K562 (cell line): ENCODE results near the gene AMBRA1. TPM values are rescaled to one million over a fixed set of nuclear protein-coding genes. Genes with fewer than 3 reads are reported as not detected.

Source experiments
- ATAC-seq: fragments of 200-7000 bp; cut with Tn5 transposase; 3 replicates; pipeline ENCODE4 v1.9.1; 2020; ENCODE audit warnings: moderate library complexity
- BruUV-seq: library from RNA; stranded (reverse); fragments of 400-500 nt; replicated peaks from 2 replicates; lab custom pipeline; 2021; lab: Mats Ljungman, UMichigan
- CTCF ChIA-PET: fragments of 300-600 bp; formaldehyde crosslinking; extraction: SDS; loops from one replicate; lab custom pipeline; 2021; ENCODE audit warnings: low intra/inter-chr PET ratio; lab: Yijun Ruan, JAX
- POLR2A ChIA-PET: fragments of 300-600, 350-650 bp; sonication (Branson Sonifier 250); formaldehyde crosslinking; extraction: SDS; loops from one replicate; lab custom pipeline; 2021; ENCODE audit warnings: antibody characterized with exemption, inconsistent platforms; lab: Yijun Ruan, JAX
- DNase-seq, 4 experiments: peaks; one replicate each; pipeline versions ENCODE4 v3.0.0 to v3.0.0-alpha.2; 2011 to 2018; ENCODE audit warnings: low spot score in 3 of 4, mixed read lengths in 3 of 4; ENCODE audit errors: extremely low read depth in 1 of 4
- FAIRE-seq: peaks from 2 replicates; lab custom pipeline; 2011; peaks lifted over from hg19 to GRCh38; lab: Jason Lieb, UNC
- H2AFZ ChIP-seq: 2 replicates; pipeline ENCODE4 v1.6.0; 2011; ENCODE audit warnings: low read depth, low read length, control low read depth, inconsistent platforms
- H3K27ac ChIP-seq: fragments of 200-600 bp; 3 replicates; pipeline ENCODE4 v1.8.0; 2011; ENCODE audit warnings: low read depth, mild to moderate bottlenecking, control low read depth, inconsistent platforms, low read length, moderate library complexity, mixed read lengths; ENCODE audit errors: extremely low read depth
- H3K27me3 ChIP-seq, 2 experiments: fragments of 300-600 bp in 1 of 2; 2 replicates in 1 of 2; 3 replicates in 1 of 2; pipeline versions ENCODE4 v1.6.0 to v1.8.0; 2011; ENCODE audit warnings: inconsistent platforms in 2 of 2, low read length in 2 of 2, mild to moderate bottlenecking in 1 of 2, mixed read lengths in 1 of 2, moderate library complexity in 1 of 2; ENCODE audit not compliant: control insufficient read depth in 2 of 2, insufficient read depth in 2 of 2
- H3K36me3 ChIP-seq: fragments of 300-600 bp; 3 replicates; pipeline ENCODE4 v1.8.0; 2011; ENCODE audit warnings: mild to moderate bottlenecking, low read length, inconsistent platforms; ENCODE audit not compliant: control insufficient read depth, insufficient read depth
- H3K4me1 ChIP-seq, 2 experiments: fragments of 200-600 bp in 1 of 2; replicated peaks in 1 of 2; 2 replicates in 1 of 2; 3 replicates in 1 of 2; pipeline versions ENCODE4 v1.5.1 to v1.8.0; 2011; ENCODE audit warnings: inconsistent platforms in 2 of 2, low read length in 2 of 2, mild to moderate bottlenecking in 1 of 2, mixed read lengths in 1 of 2, moderate library complexity in 1 of 2; ENCODE audit not compliant: control insufficient read depth in 2 of 2, insufficient read depth in 2 of 2
- H3K4me2 ChIP-seq: 2 replicates; pipeline ENCODE4 v1.6.1; 2011; ENCODE audit warnings: low read length, control low read depth, inconsistent platforms, mixed read lengths; ENCODE audit not compliant: insufficient read depth
- H3K4me3 ChIP-seq: fragments of 200-600 bp; sonication (generic), shearing (Covaris generic); 2 replicates; pipeline ENCODE4 v1.5.1; 2016; ENCODE audit warnings: control low read depth, inconsistent platforms
- H3K79me2 ChIP-seq: fragments of 200-600 bp; 3 replicates; pipeline ENCODE4 v1.8.0; 2011; ENCODE audit warnings: low read length, inconsistent platforms; ENCODE audit not compliant: control insufficient read depth, insufficient read depth
- H3K9ac ChIP-seq, 2 experiments: 2 replicates each; pipeline versions ENCODE4 v1.6.0 to v1.6.1; 2011; ENCODE audit warnings: low read depth in 2 of 2, low read length in 2 of 2, control low read depth in 1 of 2, inconsistent platforms in 1 of 2, mild to moderate bottlenecking in 1 of 2, mixed read lengths in 1 of 2; ENCODE audit not compliant: insufficient read depth in 1 of 2
- H3K9me1 ChIP-seq: one replicate; pipeline ENCODE4 v1.6.0; 2011; ENCODE audit warnings: inconsistent platforms, mild to moderate bottlenecking, low read length, moderate library complexity; ENCODE audit not compliant: control insufficient read depth, insufficient read depth
- H3K9me3 ChIP-seq: replicated peaks from 2 replicates; pipeline ENCODE4 v1.5.1; 2011; ENCODE audit warnings: low read depth, low read length, inconsistent platforms; ENCODE audit not compliant: control insufficient read depth, insufficient read depth
- H4K20me1 ChIP-seq: replicated peaks from 2 replicates; pipeline ENCODE4 v1.6.1; 2011; ENCODE audit warnings: low read length, inconsistent platforms, mixed read lengths; ENCODE audit not compliant: control insufficient read depth, insufficient read depth
- MTA1 ChIP-seq: fragments of 450-650 bp; IDR thresholded peaks from 2 replicates; pipeline ENCODE4 v1.6.1; 2017; ENCODE audit warnings: borderline replicate concordance
- RBM34 ChIP-seq: fragments of 200-400 bp; formaldehyde crosslinking; IDR thresholded peaks from 2 replicates; pipeline ENCODE4 v1.6.1; 2018; ENCODE audit warnings: low read length, borderline replicate concordance; ENCODE audit not compliant: insufficient read depth
- RHOXF2B ChIP-seq: fragments of 250-450 bp; sonication (Bioruptor Pico); conservative IDR thresholded peaks from 2 replicates; pipeline ENCODE4 v1.5.1; 2021
- WGBS: fragments of 100-300 bp; shearing (Covaris generic); methylation state at CpG from one replicate; pipeline ENCODE4 v1.1.6; 2016; ENCODE audit warnings: low coverage, mixed read lengths; ENCODE audit not compliant: insufficient coverage; ENCODE audit errors: missing lambda C conversion rate; 5-methylcytosine and 5-hydroxymethylcytosine counted together
- in situ Hi-C: fragments of 300-500 bp; cut with MboI; formaldehyde crosslinking; loops from 4 replicates; pipeline ENCODE4 v1.15.0; 2018; ENCODE audit warnings: inconsistent platforms, mixed read lengths
- intact Hi-C: fragments of 100-400 bp; cut with micrococcal nuclease; formaldehyde crosslinking; loops from 2 replicates; pipeline ENCODE4 v1.14.2; 2022
- polyA plus RNA-seq, 8 experiments: library from polyadenylated mRNA; depleted of rRNA in 4 of 8; stranded (reverse) in 5 of 8; unstranded in 3 of 8; fragments of >200 nt; fragmentation: Nextera tagmentation in 2 of 8; fragmentation: Illumina TruSeq in 1 of 8; extraction: Ambion mirVana in 2 of 8; extraction: Trizol in 1 of 8; gene quantifications; 2 replicates each; pipeline versions ENCODE4 v1.2.1 to v1.2.3, GENCODE V29; 2011 to 2014; ENCODE audit warnings: inconsistent platforms in 1 of 8, missing spikeins in 1 of 8
- total RNA-seq, 7 experiments: library from RNA; depleted of rRNA in 6 of 7; stranded (reverse); fragments of >200 nt in 6 of 7; fragmentation: Illumina TruSeq in 2 of 7; extraction: Trizol in 2 of 7; gene quantifications; 2 replicates each; pipeline versions ENCODE4 v1.2.1 to v1.2.3, GENCODE V29; 2011 to 2021; ENCODE audit warnings: low replicate concordance in 1 of 7
- TF ChIP-seq, protein P1 (sequence below): fragments of 450-650 bp; formaldehyde crosslinking; IDR thresholded peaks from 2 replicates; pipeline ENCODE4 v1.4.0; 2022; ENCODE audit warnings: missing genetic modification characterization

Gene AMBRA1
- total and polyA plus RNA-seq, 9 of the 15 experiments (the other 6 are each of a cell fraction or from before 2014, with no cell fraction given), result 0.15 to 24.5 (median 13.0) TPM

DNA sequence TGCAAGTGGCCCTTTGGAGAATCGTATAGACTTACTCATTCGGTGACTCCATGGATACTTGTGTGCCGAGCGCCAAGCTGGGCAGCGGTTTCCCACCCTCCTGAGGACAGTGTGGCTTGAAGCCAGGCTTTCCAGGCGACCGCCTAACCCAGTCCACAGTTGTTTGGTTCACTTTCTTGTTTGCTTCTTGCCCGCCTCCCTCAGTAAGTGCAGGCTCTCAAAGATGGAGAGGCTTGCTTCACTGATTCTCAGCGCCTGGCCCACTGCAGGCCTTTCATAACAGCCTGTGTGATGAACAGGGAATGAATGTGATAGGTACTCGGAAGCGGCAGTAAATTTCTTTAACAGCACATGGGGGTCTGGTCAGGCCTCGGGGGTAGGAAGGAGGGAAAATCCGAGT lies 223.6 kb downstream of the AMBRA1 start:
- peaks cover 73% of the 10 kb centered on the region; the same call in 2 of the 3 replicates for H3K36me3 ChIP-seq
- H3K4me3 ChIP-seq, result no peak overlapping the region

More for the DNA sequence above, 223.6 kb downstream of the AMBRA1 start:
- POLR2A ChIA-PET, result interaction anchor here (0.5 kb wide), 1 partner anchor 1184 kb away, joined by 4 read pairs; no protein-coding TSS in a partner anchor
- intact Hi-C loops, result no loop called here
- no peak overlapping the region for H3K27ac ChIP-seq
- H3K9ac ChIP-seq, result peak overlapping the region in 1 of 2 experiments; percentile 71; a peak in 2 of 4 replicates
- no peak overlapping the region for H3K4me2 ChIP-seq
- no peaks in the 10 kb centered on the region for H3K79me2 ChIP-seq
- no peaks in the 10 kb centered on the region; the same call in none of the 2 replicates for H4K20me1 ChIP-seq
- no peak overlapping the region for H2AFZ ChIP-seq
- peaks cover 3% of the 10 kb centered on the region for H3K9me1 ChIP-seq
- DNase-seq, result no peak
- BruUV-seq, result no TSS peak
- ATAC-seq, result no peak
- no peaks in the 10 kb centered on the region for H3K9me3 ChIP-seq
- no peaks in the 10 kb centered on the region for H3K27me3 ChIP-seq
- no peak for FAIRE-seq
- H3K4me1 ChIP-seq, result peaks cover 6 to 40% of the 10 kb centered on the region in 2 experiments
- TF ChIP-seq RBM34 (no peak), RHOXF2B (CRISPR knock-in tag) (no peak), MTA1 (no peak)
- TF ChIP-seq, protein P1, sequence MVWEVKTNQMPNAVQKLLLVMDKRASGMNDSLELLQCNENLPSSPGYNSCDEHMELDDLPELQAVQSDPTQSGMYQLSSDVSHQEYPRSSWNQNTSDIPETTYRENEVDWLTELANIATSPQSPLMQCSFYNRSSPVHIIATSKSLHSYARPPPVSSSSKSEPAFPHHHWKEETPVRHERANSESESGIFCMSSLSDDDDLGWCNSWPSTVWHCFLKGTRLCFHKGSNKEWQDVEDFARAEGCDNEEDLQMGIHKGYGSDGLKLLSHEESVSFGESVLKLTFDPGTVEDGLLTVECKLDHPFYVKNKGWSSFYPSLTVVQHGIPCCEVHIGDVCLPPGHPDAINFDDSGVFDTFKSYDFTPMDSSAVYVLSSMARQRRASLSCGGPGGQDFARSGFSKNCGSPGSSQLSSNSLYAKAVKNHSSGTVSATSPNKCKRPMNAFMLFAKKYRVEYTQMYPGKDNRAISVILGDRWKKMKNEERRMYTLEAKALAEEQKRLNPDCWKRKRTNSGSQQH (CRISPR knock-in tag), result no peak
- in situ Hi-C loops, result no loop called here
- WGBS, result 86% methylated on average over 13 of the region's 13 CpGs
- CTCF ChIA-PET, result interaction anchor here (1.3 kb wide), 1 partner anchor 18 kb away, joined by 6 read pairs; no protein-coding TSS in a partner anchor
